Activated CD4-positive, alpha-beta T cell treated with anti-CD3 and anti-CD28 coated beads, Interleukin-2, amount 50 U/mL, for 1 hour (primary cell): ENCODE measurements around the gene COL4A2.

Experiments used
- DNase-seq: peaks from one replicate; pipeline ENCODE4 v3.0.0-alpha.2; 2020

COL4A2 gene

DNA sequence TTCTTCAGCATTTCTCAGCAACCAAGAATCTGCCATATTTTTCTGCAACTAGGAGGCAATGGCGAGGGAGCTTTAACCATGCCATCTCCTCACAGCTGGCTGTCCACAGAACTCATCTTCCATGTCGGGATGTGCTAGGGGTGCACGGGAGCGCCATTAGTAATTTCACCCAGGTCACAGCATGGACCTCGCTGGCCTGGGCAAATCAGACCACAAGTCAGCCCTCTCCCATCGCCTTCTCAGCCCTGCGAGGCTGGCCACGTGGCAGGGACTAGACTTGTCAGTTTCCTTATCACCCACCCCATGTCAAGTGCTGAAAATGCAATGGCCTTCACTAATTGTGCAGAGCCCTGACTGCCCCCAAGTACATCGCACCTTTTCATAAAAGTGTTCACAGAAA lies 15.8 kb upstream of the COL4A2 start:
- no peak for DNase-seq

DNA sequence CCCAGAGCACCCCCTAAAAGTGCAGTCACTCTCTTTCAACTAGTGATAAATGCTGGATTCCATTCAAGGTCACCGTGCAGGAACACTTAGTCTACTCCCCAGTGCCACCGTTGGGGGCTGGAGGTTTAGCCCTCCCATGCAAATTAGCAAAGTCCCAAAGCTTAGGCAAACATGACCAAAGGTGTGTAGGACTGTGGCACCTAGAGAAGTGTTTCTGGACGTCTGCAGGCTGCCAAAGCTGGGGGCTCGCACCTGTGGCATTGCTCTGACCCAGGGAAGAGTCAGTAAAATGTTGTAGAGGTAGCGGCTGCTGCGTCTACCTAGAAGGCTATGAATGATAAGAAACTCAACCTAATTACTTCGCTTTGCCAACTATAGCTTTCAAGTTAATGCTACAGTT lies 14.0 kb upstream of the COL4A2 start:
- DNase-seq, result no peak

DNA sequence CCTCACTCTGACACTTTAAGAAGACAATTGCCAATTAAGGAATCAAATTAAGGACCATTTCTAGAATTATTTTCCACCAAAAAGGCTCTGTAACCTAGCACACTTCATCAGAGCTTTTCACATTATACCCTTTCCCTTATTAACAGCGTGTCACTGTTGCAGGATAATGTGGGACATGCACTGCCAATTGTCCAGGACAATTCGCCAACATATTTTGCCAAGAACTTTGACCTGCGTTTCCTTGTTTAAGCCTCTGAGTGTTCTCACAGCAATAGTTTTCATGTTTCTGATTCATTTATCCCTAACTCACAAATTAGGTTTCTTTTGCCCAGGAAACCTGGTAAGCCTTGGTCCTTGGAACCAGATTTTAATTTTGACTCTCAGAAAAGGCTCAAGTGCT lies 13.4 kb upstream of the COL4A2 start:
- DNase-seq, result no peak

DNA sequence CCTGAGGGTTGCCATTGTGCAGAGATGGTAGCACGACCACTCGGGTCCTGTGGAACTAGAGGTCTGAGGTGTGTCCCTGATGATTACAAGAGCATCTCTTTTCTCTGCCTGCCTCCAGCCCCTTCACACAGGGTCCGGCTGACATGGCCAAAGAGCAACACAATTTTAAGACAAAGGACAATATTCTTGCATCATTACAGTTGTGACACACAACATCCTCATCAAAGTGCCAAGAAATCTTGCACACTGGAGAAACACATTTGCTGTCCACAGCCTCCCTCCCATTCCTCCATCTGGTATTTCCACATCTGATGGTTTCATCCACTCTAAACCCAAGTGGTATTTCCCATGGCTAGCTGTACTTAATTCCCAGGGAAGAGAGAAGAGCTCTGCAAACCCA lies 12.9 kb upstream of the COL4A2 start:
- DNase-seq, result no peak

DNA sequence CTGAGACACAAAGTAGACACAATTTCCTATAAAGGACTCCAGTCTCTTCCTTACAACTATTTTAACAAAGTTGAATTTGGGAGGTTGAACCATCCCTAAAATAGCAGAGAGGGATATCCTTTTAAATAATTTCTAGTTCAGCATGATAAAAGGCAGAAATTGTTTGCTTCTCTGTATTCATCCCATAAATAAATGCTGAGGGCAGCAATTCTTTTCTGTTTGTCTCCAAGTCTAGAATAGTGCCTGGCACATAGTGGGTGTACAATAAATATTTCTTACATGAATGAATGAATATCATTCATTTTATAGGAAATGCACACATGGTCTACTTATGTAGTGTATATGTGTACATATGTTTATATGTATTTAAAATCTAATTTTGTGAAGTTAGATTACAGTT lies 12.5 kb upstream of the COL4A2 start:
- no peak for DNase-seq

DNA sequence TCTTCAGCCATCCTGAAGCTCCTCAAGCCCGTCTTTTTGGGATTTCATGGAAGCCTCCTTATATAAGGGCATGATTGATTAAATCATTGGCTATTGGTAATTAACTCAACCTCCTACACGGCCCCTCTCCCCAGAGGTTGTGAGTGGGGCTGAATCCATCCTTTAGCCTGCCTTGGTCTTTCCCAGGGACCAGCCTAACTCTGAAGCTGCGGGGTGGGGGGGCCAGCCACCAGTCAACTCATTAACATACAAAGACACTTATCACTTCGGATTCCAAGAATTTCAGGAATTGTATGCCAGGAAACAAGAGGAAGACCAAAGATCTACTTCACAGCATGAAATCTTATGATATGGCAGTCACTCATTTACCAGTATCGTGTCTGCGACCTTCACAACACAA lies 10.1 kb upstream of the COL4A2 start:
- DNase-seq, result no peak

DNA sequence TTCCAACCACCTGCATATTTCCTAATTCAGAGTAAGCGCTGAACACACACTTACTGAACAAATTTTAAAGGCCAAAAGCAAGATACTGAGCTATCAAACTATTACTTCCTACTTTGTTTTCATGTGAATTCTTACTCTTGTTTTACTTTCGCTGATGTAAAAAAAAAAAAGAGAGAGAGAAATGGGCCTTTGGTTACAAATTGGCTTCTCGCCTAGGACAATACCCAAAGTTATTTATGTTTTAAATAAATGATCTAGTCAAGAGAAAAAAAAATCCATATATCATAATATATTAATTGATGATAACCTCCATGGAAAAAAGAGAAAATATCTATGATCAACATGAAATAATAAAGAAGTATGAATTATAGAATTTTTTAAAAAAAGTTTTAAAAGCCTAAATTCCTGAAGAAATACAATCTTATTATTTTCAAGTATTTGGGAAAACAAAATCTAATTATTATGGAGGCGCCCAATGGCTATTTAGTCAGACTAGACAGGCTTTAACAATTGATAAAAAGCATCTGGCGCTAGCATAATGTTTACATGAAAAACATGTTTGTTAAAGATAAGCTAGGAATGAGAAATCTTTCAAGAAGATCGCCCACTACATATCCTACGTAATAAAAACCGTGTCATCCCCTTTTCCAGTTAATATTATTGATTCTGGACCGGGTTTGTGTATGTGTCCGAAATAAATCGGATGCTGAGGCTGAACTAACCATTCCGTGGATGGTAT lies 9.1 kb upstream of the COL4A2 start:
- DNase-seq, result no peak

DNA sequence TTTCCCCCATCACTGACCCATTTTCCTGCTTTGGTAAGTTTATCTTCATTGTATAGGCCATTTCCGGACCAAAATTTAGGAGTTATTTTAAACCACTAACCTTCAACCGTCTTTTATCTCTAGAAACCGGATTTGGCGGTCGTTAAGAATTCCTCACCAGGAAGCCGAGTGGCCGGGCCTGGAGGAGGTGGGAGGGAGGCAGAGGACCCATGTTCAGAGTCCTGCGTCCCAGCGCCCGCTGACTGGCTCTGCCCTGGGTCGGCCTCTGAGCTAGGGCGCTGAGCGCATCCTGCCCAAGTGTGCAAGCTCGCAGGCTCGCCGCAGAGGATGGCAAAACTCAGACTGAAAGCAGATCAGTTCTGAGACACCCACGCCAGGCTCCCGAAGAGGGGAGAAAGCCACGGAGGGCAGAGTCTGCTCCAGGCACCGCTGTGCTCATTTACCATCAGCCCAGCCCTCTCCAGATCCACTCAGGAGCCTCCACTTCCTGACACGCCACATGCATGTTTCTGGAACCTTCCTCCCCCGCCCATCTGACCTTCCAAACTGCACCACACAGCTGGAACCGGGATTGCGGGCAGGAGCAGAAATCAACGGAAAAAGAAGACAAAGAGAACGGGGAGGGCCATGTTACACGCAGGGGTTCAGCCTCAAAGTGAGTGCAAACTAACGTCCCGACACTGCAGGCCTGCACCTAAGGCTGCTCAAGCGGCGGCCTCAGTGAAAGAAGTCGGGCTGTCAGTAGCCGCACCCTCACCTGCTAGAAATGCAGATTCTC lies 8.4 kb upstream of the COL4A2 start:
- no peak for DNase-seq

DNA sequence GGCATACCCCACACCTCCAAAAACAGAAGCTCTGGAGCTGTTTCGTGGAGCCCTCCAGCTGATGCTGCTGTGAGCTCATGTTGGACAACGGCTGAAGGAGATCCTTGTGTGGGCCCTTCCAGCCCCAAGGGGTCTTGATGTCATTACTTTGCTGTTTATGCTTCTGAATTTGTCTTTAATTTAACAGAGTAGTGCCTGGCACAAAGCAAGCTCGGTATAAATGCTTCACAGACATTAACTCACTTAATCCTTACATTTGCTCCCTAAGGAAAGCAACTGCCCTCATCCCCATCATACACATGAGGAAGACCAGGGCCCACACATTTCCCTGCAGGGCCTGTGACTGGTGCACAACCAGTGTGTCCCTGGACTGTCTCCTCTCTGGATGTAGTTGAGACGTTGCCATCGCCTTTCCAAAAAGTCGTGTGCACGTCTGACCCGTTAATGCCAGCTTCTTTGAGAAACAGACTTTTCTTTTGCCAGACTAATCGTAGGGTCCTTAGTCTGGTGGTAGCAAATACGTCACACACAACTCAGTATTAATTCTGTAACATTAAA lies 7.7 kb upstream of the COL4A2 start:
- no peak for DNase-seq

DNA sequence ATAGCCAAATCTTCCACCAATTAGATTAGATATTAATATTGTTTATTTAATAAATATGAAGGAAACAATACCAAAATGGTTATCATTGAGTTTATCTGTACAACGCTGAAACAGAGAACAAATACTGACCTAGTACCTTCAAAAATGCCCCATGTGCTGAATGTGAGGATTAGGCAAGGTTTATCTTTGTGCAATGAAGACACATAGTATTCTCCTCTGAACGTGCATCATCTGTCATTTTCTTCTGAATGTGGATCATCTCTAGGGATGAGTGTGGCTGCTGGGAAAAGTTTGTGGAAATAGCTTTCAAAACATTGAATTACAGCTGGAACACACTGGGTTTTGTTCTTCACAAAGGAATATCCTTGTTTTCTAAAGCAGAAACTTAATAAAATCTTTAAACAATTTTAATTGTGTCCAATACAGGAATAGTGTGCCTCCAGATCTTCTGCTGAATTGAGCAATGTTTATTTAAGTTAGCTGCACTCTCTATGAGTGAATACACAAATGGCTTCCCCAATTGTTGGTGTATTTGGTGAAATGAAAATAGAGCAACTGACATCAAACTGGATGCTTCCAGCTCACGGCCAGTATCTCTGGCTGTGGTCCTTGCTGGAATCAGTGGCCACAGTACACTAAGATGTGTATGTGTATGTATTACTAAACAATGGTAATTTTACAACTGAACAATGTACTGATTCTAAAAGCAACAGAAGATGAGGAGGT lies 6.8 kb upstream of the COL4A2 start:
- no peak for DNase-seq

DNA sequence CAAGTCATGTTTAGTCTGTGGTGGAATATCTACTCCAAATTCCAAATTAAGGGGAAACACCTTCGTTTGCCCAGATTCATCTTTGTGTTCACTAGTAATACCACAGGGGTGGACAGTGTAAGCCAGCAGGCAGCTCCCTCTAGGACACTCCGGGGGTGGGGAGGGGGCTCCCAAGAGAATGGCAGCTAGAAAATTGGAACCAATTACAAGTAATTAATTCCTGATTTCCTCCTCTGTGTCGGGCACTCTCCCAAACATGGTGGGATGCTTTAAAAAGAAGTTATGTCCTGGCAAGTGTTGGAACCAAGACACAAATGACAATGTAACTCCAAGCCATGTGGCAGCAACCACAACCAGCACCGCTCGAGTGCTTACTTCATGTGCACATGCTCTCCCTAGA lies 6.0 kb upstream of the COL4A2 start:
- DNase-seq, result no peak

DNA sequence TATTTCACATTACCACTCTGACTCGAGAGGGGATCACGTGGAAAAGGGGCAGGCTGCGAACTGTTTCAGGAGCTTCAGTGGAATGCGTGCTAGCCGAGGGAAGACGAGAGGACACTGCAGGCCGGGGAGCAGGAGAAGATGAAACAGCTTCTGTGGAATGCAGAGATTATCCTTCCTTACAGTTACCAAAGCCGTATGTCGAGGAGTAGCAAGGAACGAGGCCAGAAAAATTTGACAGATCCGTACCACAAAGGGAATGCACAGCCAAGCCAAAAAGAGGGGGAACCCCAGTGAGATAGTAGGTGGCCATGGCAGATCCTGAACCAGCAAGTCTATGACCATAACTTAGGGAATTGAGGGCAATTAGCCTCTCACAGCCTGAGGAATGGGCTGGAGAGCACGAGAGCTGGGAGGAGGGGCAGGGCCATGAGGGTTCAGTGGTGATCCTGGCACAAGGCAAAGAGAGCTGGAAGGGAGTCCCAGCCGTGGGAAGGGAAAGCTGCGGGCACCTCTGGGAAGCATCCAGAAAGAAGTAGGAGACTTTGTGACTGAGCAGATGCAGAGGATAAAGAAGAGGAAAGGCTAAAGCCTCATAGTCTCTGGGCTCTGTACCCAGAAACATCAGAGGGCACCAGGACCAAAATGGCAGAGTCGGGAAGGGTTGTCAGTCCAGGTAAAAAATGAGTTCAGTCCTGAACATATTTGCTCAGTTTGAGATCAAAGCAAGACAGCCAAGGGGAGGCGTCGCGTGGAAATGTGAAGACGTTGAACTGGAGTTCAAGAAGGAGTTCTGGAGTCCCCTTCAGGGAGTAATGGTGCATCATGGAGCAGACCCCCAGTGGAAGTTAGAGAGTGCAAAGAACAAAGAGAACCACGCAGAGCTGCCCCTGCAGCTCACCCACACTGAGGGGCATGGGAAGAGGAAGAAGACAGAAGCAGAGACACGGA lies 5.2 kb upstream of the COL4A2 start:
- DNase-seq, result no peak

DNA sequence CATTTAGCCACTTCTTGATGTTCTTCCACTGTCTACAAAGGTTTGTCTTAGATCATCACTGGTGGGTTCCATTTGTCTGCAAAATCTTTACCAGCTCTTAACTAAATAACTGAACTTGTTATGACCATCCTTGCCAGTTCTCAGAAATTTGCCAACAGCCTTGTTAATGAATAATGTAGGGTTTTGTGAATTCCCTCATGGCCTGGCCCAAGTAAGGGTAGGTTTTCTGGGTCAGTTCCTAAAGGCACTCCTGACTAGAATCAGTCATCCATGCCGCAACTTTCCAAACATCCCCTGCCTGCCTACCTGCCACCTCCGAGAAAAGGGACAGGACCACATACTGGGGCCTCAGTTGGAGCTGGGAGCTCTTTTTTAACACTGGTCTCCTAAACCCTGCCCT lies 4.1 kb upstream of the COL4A2 start:
- DNase-seq, result no peak

DNA sequence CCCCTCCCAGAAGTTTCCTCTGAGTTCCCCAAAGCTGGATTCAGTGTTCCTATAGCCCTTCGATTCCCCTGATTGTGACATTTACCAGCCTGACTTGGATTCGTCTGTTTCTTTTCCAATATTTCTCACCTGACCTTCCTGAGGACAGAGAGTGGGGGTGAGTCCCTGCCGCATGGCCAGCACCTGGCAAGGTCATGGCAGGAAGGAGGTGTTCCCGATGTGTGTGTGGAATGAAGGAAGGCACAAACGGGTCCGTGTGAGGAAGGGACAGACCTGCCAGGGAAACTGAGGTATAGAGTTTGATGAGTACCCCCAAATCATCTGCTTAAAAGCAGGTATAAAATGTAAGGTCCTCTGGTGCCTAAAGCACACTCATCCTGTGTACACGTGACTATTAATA lies 3.4 kb upstream of the COL4A2 start:
- DNase-seq, result no peak

DNA sequence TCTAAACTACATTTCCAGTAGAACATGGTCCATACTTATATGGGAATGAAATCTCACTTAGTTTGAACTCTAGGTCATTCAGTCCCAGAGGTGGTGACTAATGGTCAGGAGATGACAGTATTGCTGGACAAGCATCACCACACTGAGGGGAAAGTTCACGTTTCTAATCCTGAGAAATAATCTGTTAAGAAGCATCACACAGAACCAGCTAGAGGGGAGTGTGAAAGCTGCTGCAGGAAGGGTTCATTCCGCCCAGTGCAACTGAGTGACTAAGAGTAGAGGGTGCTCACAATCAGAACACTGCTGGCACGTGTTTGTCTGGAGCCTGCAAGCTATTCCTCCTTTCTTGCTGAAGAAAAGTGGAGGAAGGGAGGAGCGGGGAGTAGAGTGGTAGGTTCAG lies 2.8 kb upstream of the COL4A2 start:
- no peak for DNase-seq

DNA sequence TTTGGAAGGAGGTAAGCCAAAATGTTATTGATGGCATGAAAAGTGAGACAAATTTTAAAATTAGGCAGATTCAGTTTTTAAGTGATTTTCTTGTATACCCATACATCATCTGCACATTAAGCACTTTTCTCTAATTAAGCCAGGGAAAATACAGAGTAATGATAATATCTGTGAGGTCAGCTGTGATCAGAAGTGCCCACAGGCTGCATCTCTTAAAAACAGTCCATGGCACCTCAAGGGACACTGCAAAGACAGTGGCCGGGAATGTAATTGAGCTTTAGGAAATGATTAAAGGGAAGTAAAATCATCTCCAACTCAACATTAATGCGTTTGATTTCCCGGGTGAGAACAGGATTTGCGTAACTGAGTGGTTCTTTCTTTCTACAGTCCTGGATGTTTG lies 2.1 kb upstream of the COL4A2 start:
- DNase-seq, result no peak

DNA sequence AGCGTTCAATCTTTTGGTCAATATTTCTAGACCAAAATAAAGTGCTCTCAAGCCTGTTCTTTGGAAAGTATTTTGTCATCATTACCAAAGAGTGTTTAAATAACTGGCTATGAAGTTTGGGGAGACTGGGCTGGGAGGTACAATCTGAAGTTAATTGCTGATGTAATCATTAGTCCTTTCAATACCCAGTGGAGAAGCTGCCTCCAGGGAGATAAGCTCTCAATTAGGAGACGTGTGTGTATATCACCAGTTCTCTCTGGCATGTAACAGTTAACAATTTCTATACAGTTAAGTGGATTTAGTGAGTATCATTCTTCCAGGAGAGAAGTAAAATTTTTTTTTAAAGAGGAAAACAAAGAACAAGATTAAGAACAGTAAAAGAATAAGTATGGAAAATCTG lies 1.5 kb upstream of the COL4A2 start:
- no peak for DNase-seq

DNA sequence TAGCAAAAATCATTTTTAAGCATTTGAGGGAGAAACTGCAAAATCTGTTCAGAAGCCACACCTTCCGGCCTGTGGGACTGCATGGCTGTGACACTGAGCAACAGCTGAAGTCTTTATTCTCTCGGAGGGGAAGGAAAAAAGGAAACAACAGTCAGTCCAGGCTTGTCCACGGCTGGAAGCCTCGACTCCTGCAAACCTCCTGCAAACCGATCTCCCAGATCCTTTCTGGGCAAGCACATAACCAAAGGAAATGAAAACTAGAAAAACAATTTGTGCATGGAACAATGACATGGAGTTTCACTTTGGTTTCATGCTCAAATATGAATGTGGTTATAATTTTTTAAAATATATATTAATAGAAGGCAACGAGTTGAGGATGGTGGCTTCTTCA lies 1.1 kb upstream of the COL4A2 start:
- DNase-seq, result no peak

DNA sequence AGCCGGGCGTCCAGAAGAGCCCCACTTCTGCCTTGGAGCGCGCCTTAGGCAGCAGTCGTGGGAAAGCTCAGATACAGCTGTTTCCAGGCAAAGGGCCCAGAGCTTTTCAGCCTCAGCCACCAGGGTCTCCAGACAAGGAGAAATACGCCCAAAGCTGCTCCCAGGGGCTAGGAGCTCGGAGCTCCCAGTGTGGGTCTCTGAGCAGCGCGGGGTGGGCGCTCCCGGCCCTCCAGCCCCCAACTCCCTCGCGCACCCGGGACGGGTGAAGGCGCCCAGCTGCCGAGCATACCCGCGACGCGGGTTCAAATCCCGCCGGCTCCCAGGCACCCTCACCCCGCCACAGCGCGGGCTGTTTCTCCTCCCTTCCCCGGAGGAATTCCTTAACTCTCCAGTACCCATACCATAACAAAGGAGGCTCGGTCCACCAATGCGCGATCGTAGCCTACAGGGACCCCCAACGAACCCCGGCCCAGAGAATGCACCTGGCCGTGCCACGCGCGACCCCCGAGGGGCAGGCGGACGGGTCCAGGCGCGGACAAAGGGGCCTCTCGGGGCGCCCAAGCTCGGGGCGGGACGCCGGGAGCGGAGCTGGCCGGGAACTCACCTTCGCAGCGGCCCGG lies 634 bp upstream of the COL4A2 start:
- DNase-seq, result no peak

DNA sequence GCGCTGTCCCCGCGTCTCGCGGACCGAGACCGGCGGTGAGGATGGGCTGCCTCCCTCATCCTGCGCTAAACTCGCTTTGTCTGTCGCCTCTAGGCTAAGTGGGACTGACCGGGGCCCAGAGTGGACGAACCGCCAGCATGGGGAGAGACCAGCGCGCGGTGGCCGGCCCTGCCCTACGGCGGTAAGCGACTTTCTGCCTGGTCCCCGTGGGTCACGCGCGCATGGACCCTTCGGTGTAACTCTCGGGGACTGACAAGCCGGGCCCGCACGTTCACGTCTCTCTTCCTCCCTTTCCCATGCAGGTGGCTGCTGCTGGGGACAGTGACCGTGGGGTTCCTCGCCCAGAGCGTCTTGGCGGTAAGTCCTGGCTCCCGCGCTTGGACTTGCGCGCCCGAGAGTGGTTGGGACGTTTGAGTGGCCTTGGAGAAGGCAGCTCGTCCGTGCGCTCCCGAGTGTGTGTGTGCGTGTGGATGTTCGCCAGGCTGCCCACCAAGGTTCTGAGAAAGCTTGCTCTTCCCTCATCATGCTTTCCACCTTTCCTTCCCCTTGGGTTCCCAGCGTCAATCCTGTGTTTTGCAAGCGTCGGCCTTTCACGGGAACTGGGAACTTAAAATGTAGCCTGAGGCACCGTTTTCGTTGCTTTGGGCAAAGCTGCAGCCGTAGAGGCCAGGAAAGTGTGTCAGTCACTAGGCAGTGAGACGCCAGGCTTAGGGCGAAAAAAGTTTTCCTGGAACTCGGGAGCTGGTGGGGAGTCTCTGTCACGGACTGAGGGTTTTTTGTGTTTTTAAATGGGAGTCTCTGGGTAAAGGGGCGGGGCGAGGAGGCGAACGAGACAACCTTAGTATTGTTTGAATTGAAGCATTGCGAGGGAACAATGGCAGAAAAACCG lies 927 bp downstream of the COL4A2 start:
- DNase-seq, result no peak
